Heart right ventricle (tissue), 16 donors: ENCODE data around the gene PHLDB2. TPM values are rescaled to one million over a fixed set of nuclear protein-coding genes. Genes with fewer than 3 reads are reported as not detected.

Source experiments
- ATAC-seq, 8 donors: fragments of 200-7000 bp; cut with Tn5 transposase; one replicate each; pipeline ENCODE4 v1.9.1; 2020; ENCODE audit warnings: mild to moderate bottlenecking in 8 of 8, moderate library complexity in 8 of 8, moderate number of reproducible peaks in 1 of 8
- DNase-seq, 2 donors: peaks; one replicate each; pipeline ENCODE4 v3.0.0-alpha.2; 2020
- H3K27ac ChIP-seq, 10 donors: fragments of 200-600 bp; sonication (generic) in 2 of 10; one replicate each; pipeline versions ENCODE4 v1.5.0 to v1.8.0; 2020 to 2022; ENCODE audit warnings: mild to moderate bottlenecking in 3 of 10
- H3K27me3 ChIP-seq, 7 donors: fragments of 200-600 bp; one replicate each; pipeline ENCODE4 v1.8.0; 2021 to 2022; ENCODE audit warnings: mild to moderate bottlenecking in 2 of 7
- H3K36me3 ChIP-seq, 9 donors: fragments of 200-600 bp; sonication (generic) in 1 of 9; one replicate each; pipeline versions ENCODE4 v1.5.0 to v1.8.0; 2020 to 2022; ENCODE audit warnings: mild to moderate bottlenecking in 2 of 9
- H3K4me1 ChIP-seq, 9 donors: fragments of 200-600 bp; sonication (generic) in 1 of 9; one replicate each; pipeline versions ENCODE4 v1.5.0 to v1.8.0; 2020 to 2022; ENCODE audit warnings: mild to moderate bottlenecking in 4 of 9
- H3K4me3 ChIP-seq, 10 donors: fragments of 200-600 bp; sonication (generic) in 2 of 10; one replicate each; pipeline versions ENCODE4 v1.5.0 to v1.8.0; 2020 to 2022; ENCODE audit warnings: mild to moderate bottlenecking in 7 of 10, moderate library complexity in 2 of 10
- H3K9me3 ChIP-seq, 11 donors: fragments of 200-600 bp in 10 of 11; sonication (generic) in 2 of 11; one replicate each; pipeline versions ENCODE4 v1.5.0 to v1.8.0; 2013 to 2022; ENCODE audit warnings: mild to moderate bottlenecking in 2 of 11, control low read depth in 1 of 11, moderate library complexity in 1 of 11
- CTCF ChIP-seq, 9 donors: fragments of 200-600 bp; sonication (generic) in 2 of 9; IDR thresholded peaks; one replicate each; pipeline versions ENCODE4 v1.5.0 to v1.8.0; 2021 to 2022; ENCODE audit warnings: antibody characterized with exemption in 9 of 9, mild to moderate bottlenecking in 5 of 9, moderate library complexity in 1 of 9
- WGBS, 2 donors: extraction: QIAGEN DNeasy Blood & Tissue Kit; methylation state at CpG; one replicate each; pipeline ENCODE4 v1.1.7; 2013; ENCODE audit warnings: inconsistent platforms in 1 of 2; 5-methylcytosine and 5-hydroxymethylcytosine counted together
- intact Hi-C, 10 donors: fragments of 100-400 bp; cut with DNase I; formaldehyde crosslinking; loops; one replicate each; pipeline versions ENCODE4 v1.11.1 to v1.14.2; 2022
- polyA plus RNA-seq, 2 donors: library from polyadenylated mRNA; stranded (reverse); fragments of 200-250 nt; gene quantifications; one replicate each; pipeline ENCODE4 v1.2.3, GENCODE V29; 2013
- total RNA-seq, 10 donors: library from RNA; stranded (reverse); fragmentation: NEBNext Ultra II Directional in 3 of 10; extraction: Animal tissue kit (Norgen Biotek cat#: 25700) in 3 of 10; gene quantifications; one replicate each; pipeline versions ENCODE4 v1.2.1 to v1.2.4, GENCODE V29; 2021 to 2023
- donor health status: Arrhythmogenic right ventricular cardiomyopathy.
- donor health status: ischemic (EF 13 %, LVEDD 7.1; RV severe dilation, severe dysfunction).
- donor health status: healthy with polysubstance abuse.
- donor health status: DM: no; HTN: yes; CAD: no.
- donor health status: DM: no; HTN: no; CAD: no.
- donor health status: ischemic (EF 25% LVEDD 6.9; RV normal size, moderate dysfunction).
- donor health status: ischemic (EF 25% LVEDD 5.7; RV mildly dilated, moderate dysfunction).
- donor health status: healthy.
- donor health status: DM: yes; HTN: yes; CAD: no.
- donor health status: Ischemic cardiomyopathy.
- donor health status: ischemic (EF 35%, LVEDD 5.7; RV mildly dilated, moderate dysfunction).
- donor health status: nonischemic (EF 11% LVEDD 7.7; RV severe dilation, severe dysfunction).
- donor health status: DM: yes; HTN: yes; CAD: no.
- donor health status: PGD.
- donor health status: ischemic (EF 29% LVEDD 5.4; RV normal size, mild dysfunction).
- donor health status: nonischemic (EF 23%, LVEDD 6.1; RV moderate dilation, normal function).

The PHLDB2 gene
- total and polyA plus RNA-seq, 12 donors, result 33.4 to 293 (median 174) TPM

- 76 to 79% methylated on average over 8 of the region's 8 CpGs for WGBS, 2 donors
- H3K4me1 ChIP-seq, result peaks cover 0 to 23% (median 13%) of the 10 kb centered on the region in 9 donors
- no peaks in the 10 kb centered on the region for H3K36me3 ChIP-seq
- no peak overlapping the region for H3K27ac ChIP-seq
- DNase-seq, result no peak
- intact Hi-C loops, result no loop called here
- H3K9me3 ChIP-seq, result no peaks in the 10 kb centered on the region
- TF ChIP-seq CTCF (IDR thresholded peaks at IDR 0.05), result no peak
- ATAC-seq, result no peak
- peaks cover 0 to 30% (median 0%) of the 10 kb centered on the region in 7 donors for H3K27me3 ChIP-seq
- H3K4me3 ChIP-seq, result no peak overlapping the region
These were observed 143.3 kb downstream of the PHLDB2 start for GRCh38 chr3:112002096-112002971.

GRCh38 chr3:112003321-112004080 is 144.4 kb downstream of the PHLDB2 start:
- Histone ChIP-seq H3K4me1 (peaks cover 0 to 22% (median 17%) of the 10 kb centered on the region in 9 donors), H3K4me3 (no peak overlapping the region), H3K27ac (no peak overlapping the region), H3K36me3 (no peaks in the 10 kb centered on the region), H3K9me3 (no peaks in the 10 kb centered on the region), H3K27me3 (peaks cover 0 to 25% (median 0%) of the 10 kb centered on the region in 7 donors)
- 82 to 96% methylated on average over 4 of the region's 4 CpGs for WGBS, 2 donors
- ATAC-seq (no peak), DNase-seq (no peak)
- intact Hi-C loops, result no loop called here
- no peak for TF ChIP-seq CTCF (IDR thresholded peaks at IDR 0.05)

GRCh38 chr3:112004187-112004586 is 145.1 kb downstream of the PHLDB2 start:
- no peak overlapping the region for H3K4me3 ChIP-seq
- no peak for DNase-seq
- peaks cover 0 to 19% (median 0%) of the 10 kb centered on the region in 7 donors for H3K27me3 ChIP-seq
- intact Hi-C loops, result no loop called here
- H3K27ac ChIP-seq, result no peak overlapping the region
- H3K36me3 ChIP-seq, result no peaks in the 10 kb centered on the region
- peaks cover 0 to 15% (median 10%) of the 10 kb centered on the region in 9 donors for H3K4me1 ChIP-seq
- 84 to 87% methylated on average over 2 of the region's 2 CpGs for WGBS, 2 donors
- ATAC-seq, result no peak
- H3K9me3 ChIP-seq, result no peaks in the 10 kb centered on the region
- TF ChIP-seq CTCF (IDR thresholded peaks at IDR 0.05), result no peak

- no peaks in the 10 kb centered on the region for H3K9me3 ChIP-seq
- WGBS, 2 donors, result 95 to 100% methylated on average over 2 of the region's 2 CpGs
- H3K27me3 ChIP-seq, result peaks cover 0 to 14% (median 0%) of the 10 kb centered on the region in 7 donors
- ATAC-seq (no peak), DNase-seq (no peak)
- H3K36me3 ChIP-seq, result no peaks in the 10 kb centered on the region
- no peak for TF ChIP-seq CTCF (IDR thresholded peaks at IDR 0.05)
- intact Hi-C loops, result no loop called here
- no peak overlapping the region for H3K4me3 ChIP-seq
- peaks cover 0 to 10% (median 8%) of the 10 kb centered on the region in 9 donors for H3K4me1 ChIP-seq
- H3K27ac ChIP-seq, result no peak overlapping the region
These were observed 145.6 kb downstream of the PHLDB2 start for GRCh38 chr3:112004669-112005068.
